NCI-H2081 (cell line): ENCODE results near the gene C16orf96.

Source experiments
- DNase-seq, 2 experiments: peaks; one replicate each; lab custom pipeline; 2025; lab: John Stamatoyannopoulos, UW

Gene C16orf96

DNA sequence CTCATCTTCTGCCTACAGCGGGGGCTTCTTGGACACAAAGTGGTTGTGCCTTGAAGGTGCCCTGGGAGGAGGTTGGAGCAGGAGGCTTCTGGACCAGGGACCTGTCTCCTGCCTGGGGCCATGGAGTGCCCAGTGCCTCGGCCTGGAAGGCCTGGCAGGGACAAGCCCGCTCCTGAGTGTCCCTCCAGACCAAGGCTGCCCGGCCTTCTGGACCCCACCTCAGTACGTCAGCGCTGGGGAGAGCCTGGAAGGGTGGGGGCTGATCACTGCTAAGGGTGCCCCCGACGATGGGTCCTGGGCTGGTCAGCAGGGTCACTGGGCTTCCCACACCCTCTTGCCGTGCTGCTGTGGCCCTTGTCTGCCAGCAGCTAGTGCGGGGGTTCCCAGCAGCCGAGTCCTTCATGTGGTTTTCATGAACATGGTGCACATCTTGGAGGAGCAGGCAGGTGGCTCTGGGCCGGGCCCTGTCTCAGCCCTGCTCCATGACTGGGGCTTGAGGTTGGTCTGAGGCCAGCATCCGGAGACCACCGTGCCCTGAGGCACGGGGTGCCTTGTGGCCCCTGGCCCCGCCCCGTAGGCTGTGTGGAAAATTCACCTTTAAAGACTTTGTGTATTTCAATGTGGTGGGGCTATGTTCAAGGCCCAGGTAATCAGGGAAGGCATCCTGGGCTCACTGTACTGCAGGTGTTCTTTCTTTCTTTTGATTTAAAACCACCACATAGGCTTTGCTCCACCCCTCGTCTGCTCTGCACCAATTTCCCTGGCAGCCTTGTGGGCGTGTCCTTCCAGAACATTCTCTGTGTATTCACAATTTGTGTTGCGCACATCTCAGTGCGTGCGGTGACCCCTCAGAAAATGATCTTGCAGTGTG, 90.9 kb downstream of the C16orf96 start:
- no peak for DNase-seq

DNA sequence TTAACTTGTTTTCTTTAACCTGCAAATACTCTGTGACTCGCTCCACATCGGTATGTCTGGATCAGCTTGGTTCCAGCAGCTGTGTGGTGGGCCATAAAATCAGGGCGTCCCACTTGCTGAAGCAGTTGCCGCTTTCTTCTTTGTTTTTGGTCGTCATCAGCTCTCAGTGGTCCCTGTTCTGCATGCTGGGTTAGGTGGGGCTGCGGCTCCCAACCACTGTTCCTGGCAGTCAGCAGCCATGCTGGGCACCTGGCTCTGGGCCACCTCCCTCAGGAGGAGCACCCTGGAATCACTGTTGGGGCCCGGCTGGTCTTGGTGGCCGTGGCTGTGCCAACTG, 91.5 kb downstream of the C16orf96 start:
- DNase-seq: no peak

DNA sequence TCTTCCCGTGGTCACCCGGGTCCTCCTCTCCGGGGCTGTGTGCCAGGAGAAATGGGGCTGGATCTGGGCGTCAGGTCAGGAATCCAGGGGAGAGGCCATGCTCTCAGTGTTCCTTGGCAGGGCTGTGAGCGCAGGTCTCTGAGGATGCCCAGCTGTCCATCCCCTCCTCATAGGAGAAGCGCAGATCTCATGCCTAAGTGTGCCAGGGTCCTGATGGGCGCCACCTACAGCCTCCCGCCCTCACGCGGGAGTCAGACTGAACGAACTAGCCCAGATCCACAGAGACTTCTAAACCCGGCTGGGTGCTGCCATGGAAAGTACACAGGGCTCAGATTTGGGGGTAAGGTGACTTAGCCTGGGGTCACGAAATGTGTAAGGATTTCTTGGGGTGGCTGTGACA, 92.8 kb downstream of the C16orf96 start:
- DNase-seq: no peak

DNA sequence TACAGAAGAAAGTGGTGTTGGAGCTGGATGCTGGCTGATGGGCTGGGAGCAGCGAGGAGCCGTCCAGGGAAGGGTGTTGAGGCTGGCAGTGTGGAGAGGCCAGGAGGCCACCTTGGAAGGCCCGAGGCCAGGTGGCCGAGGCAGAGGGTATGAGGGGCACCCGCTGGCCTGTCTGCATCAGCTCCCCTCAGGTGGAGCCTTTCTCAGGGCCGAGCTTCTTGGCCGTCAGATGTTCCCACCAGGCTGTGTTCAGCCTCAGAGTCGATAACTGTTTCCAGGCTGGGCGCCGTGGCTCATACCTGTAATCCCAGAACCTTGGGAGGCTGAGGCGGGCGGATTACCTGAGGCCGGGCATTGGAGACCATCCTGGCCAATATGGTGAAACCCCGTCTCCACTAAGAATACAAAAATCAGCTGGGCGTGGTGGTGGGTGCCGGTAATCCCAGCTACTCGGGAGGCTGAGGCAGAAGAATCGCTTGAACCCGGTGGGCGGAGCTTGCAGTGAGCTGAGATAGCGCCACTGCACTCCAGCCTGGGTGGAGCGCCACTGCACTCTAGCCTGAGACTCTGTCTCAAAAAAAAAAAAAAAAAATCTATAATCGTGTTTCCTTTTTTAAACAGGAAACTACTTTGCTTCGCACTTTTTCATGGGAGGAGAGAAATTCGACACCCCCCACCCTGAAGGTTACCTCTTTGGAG, 93.8 kb downstream of the C16orf96 start:
- DNase-seq: no peak
